Measurements from ENCODE around the gene SIAH1.
"Not testable (repeated sequence)": the region's sequence is repeated elsewhere in the genome, so short reads cannot be mapped to it uniquely, and the experiment has no call there.

Gene SIAH1

GRCh38 chr16:48374255-48374654 is 11.0 kb downstream of the SIAH1 start:
- H3K4me2 ChIP-seq = no peak overlapping the region
- H3K27ac ChIP-seq = no peak overlapping the region
- TF ChIP-seq, protein P1, sequence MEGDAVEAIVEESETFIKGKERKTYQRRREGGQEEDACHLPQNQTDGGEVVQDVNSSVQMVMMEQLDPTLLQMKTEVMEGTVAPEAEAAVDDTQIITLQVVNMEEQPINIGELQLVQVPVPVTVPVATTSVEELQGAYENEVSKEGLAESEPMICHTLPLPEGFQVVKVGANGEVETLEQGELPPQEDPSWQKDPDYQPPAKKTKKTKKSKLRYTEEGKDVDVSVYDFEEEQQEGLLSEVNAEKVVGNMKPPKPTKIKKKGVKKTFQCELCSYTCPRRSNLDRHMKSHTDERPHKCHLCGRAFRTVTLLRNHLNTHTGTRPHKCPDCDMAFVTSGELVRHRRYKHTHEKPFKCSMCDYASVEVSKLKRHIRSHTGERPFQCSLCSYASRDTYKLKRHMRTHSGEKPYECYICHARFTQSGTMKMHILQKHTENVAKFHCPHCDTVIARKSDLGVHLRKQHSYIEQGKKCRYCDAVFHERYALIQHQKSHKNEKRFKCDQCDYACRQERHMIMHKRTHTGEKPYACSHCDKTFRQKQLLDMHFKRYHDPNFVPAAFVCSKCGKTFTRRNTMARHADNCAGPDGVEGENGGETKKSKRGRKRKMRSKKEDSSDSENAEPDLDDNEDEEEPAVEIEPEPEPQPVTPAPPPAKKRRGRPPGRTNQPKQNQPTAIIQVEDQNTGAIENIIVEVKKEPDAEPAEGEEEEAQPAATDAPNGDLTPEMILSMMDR (conservative IDR thresholded peaks at IDR 0.05; ENCODE audit: low read depth, low read length) = no peak
- no peaks in the 10 kb centered on the region for H3K27me3 ChIP-seq (ENCODE audit: insufficient read depth, low read depth)
- H3K79me2 ChIP-seq (ENCODE audit: insufficient read depth, low read depth) = peaks cover 99% of the 10 kb centered on the region
- H4K20me1 ChIP-seq (ENCODE audit: insufficient read depth) = peaks cover 23% of the 10 kb centered on the region
- H2AFZ ChIP-seq (ENCODE audit: low read depth) = no peak overlapping the region
- no peaks in the 10 kb centered on the region for H3K36me3 ChIP-seq (ENCODE audit: insufficient read depth)
- H3K4me1 ChIP-seq (ENCODE audit: low read depth, poor library complexity, severe bottlenecking) = peaks cover 30% of the 10 kb centered on the region
- H3K4me3 ChIP-seq (IDR thresholded peaks at IDR 0.05; ENCODE audit: insufficient read depth, low read depth, low read length) = no peak overlapping the region
- no peak overlapping the region for H3K9ac ChIP-seq

DNA sequence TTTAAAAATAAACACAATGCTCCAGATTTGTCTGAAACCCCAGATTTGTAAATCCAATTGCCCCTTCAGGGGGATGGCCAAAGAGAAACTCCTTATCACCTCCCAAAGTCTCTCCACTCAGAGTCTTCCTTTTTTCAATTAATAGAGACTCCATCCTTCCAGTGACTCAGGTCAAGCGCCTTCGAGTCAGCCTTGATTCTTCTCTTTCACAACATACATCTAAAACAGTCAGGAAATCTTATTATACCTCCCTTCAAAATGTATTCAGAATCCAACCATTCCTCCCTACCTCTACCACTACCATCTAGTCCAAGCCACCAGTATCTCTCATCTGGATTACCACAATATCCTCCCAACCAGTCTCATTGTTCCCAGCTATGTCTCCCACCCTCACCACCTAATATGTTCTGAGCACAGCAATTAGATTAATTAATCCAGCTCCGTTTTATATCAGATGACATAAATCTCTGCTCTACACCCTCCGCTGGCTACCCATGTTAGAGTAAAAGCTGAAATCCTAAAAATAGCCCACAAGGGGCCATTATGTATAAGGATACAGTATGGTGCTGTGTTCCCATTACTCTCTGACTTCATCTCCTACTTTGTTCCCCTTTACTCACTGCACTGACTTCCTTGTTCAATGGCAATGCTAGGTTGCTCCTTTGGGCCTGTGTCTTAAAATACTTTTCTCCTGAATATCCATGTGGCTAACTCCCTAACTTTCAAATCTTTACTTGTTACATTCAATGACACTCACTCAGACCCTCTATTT is 11.8 kb downstream of the SIAH1 start:
- H3K27me3 ChIP-seq (ENCODE audit: insufficient read depth, low read depth) = no peaks in the 10 kb centered on the region
- H3K9ac ChIP-seq = no peak overlapping the region
- TF ChIP-seq, protein P1 (conservative IDR thresholded peaks at IDR 0.05; ENCODE audit: low read depth, low read length) = no peak

GRCh38 chr16:48372744-48373143 is 12.5 kb downstream of the SIAH1 start:
- no peak overlapping the region for H3K9ac ChIP-seq
- H3K4me2 ChIP-seq = no peak overlapping the region
- no peaks in the 10 kb centered on the region for H3K27me3 ChIP-seq (ENCODE audit: insufficient read depth, low read depth)
- H2AFZ ChIP-seq (ENCODE audit: low read depth) = no peak overlapping the region
- no peak overlapping the region for H3K4me3 ChIP-seq (IDR thresholded peaks at IDR 0.05; ENCODE audit: insufficient read depth, low read depth, low read length)
- peaks cover 98% of the 10 kb centered on the region for H3K79me2 ChIP-seq (ENCODE audit: insufficient read depth, low read depth)
- H3K27ac ChIP-seq = no peak overlapping the region
- H4K20me1 ChIP-seq (ENCODE audit: insufficient read depth) = peaks cover 24% of the 10 kb centered on the region
- H3K36me3 ChIP-seq (ENCODE audit: insufficient read depth) = no peaks in the 10 kb centered on the region
- TF ChIP-seq, protein P1 (conservative IDR thresholded peaks at IDR 0.05; ENCODE audit: low read depth, low read length) = no peak
- H3K4me1 ChIP-seq (ENCODE audit: low read depth, poor library complexity, severe bottlenecking) = peaks cover 37% of the 10 kb centered on the region

More for the DNA sequence above, 11.8 kb downstream of the SIAH1 start:
- no peak overlapping the region for H3K4me2 ChIP-seq
- H3K27ac ChIP-seq = no peak overlapping the region
- peaks cover 23% of the 10 kb centered on the region for H4K20me1 ChIP-seq (ENCODE audit: insufficient read depth)
- peaks cover 31% of the 10 kb centered on the region for H3K4me1 ChIP-seq (ENCODE audit: low read depth, poor library complexity, severe bottlenecking)
- H3K36me3 ChIP-seq (ENCODE audit: insufficient read depth) = no peaks in the 10 kb centered on the region
- peaks cover 98% of the 10 kb centered on the region for H3K79me2 ChIP-seq (ENCODE audit: insufficient read depth, low read depth)
- no peak overlapping the region for H2AFZ ChIP-seq (ENCODE audit: low read depth)
- H3K4me3 ChIP-seq (IDR thresholded peaks at IDR 0.05; ENCODE audit: insufficient read depth, low read depth, low read length) = no peak overlapping the region

DNA sequence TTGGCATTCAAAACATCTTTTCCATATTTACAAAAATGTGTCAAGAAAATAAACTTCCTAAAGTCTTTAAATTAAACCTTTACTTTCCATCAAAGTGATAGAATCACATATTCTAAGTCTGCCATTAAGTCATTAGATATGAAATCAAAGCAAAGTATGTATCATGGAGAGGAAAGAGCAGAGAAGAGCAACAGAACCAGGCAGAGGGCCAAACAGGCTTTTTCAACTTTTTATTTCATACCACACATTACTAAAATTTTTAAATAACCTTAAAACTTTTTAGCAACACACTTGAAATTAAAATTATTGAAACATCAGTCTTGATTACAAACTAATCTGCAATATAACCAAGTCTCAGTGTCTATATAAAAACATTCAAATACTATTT is 13.8 kb downstream of the SIAH1 start:
- H2AFZ ChIP-seq (ENCODE audit: low read depth) = no peak overlapping the region
- no peak overlapping the region for H3K9ac ChIP-seq
- no peak overlapping the region for H3K27ac ChIP-seq
- TF ChIP-seq, protein P1 (conservative IDR thresholded peaks at IDR 0.05; ENCODE audit: low read depth, low read length) = no peak
- no peaks in the 10 kb centered on the region for H3K36me3 ChIP-seq (ENCODE audit: insufficient read depth)
- peaks cover 39% of the 10 kb centered on the region for H3K4me1 ChIP-seq (ENCODE audit: low read depth, poor library complexity, severe bottlenecking)
- H3K27me3 ChIP-seq (ENCODE audit: insufficient read depth, low read depth) = no peaks in the 10 kb centered on the region
- H4K20me1 ChIP-seq (ENCODE audit: insufficient read depth) = peaks cover 23% of the 10 kb centered on the region
- no peak overlapping the region for H3K4me2 ChIP-seq
- peaks cover 97% of the 10 kb centered on the region for H3K79me2 ChIP-seq (ENCODE audit: insufficient read depth, low read depth)
- H3K4me3 ChIP-seq (IDR thresholded peaks at IDR 0.05; ENCODE audit: insufficient read depth, low read depth, low read length) = no peak overlapping the region

GRCh38 chr16:48370668-48371392 is 14.4 kb downstream of the SIAH1 start:
- H3K9ac ChIP-seq; H3K36me3 ChIP-seq (ENCODE audit: insufficient read depth); H3K27ac ChIP-seq; H3K4me2 ChIP-seq; H3K27me3 ChIP-seq (ENCODE audit: insufficient read depth, low read depth); H2AFZ ChIP-seq (ENCODE audit: low read depth); H3K4me3 ChIP-seq (IDR thresholded peaks at IDR 0.05; ENCODE audit: insufficient read depth, low read depth, low read length): not testable (repeated sequence)
- Histone ChIP-seq H3K79me2 (ENCODE audit: insufficient read depth, low read depth) (peaks cover 95% of the 10 kb centered on the region), H3K4me1 (ENCODE audit: low read depth, poor library complexity, severe bottlenecking) (peaks cover 39% of the 10 kb centered on the region), H4K20me1 (ENCODE audit: insufficient read depth) (peaks cover 21% of the 10 kb centered on the region)
